Measurements from ENCODE around the gene LPIN3.

The LPIN3 gene

GRCh38 chr20:41344938-41345728, 4.5 kb downstream of the LPIN3 start:
- no peak for TF ChIP-seq CTCF (IDR thresholded peaks at IDR 0.05; ENCODE audit: insufficient read depth, missing control alignments)
- FAIRE-seq (no peak), DNase-seq (ENCODE audit: insufficient read length, low spot score) (no peak)

GRCh38 chr20:41345729-41346067, 5.1 kb downstream of the LPIN3 start:
- DNase-seq (ENCODE audit: insufficient read length, low spot score): no peak
- TF ChIP-seq CTCF (IDR thresholded peaks at IDR 0.05; ENCODE audit: insufficient read depth, missing control alignments): no peak
- FAIRE-seq: no peak

- DNase-seq (ENCODE audit: insufficient read length, low spot score) (no peak), FAIRE-seq (no peak)
- no peak for TF ChIP-seq CTCF (IDR thresholded peaks at IDR 0.05; ENCODE audit: insufficient read depth, missing control alignments)
Measured at GRCh38 chr20:41347523-41348429, 7.2 kb downstream of the LPIN3 start.

- DNase-seq (ENCODE audit: insufficient read length, low spot score) (no peak), FAIRE-seq (no peak)
- TF ChIP-seq CTCF (IDR thresholded peaks at IDR 0.05; ENCODE audit: insufficient read depth, missing control alignments): no peak
Measured at GRCh38 chr20:41348430-41349172, 8.0 kb downstream of the LPIN3 start.

GRCh38 chr20:41349266-41349665, 8.6 kb downstream of the LPIN3 start:
- FAIRE-seq: no peak
- DNase-seq (ENCODE audit: insufficient read length, low spot score): no peak
- no peak for TF ChIP-seq CTCF (IDR thresholded peaks at IDR 0.05; ENCODE audit: insufficient read depth, missing control alignments)

GRCh38 chr20:41349943-41350342, 9.3 kb downstream of the LPIN3 start:
- DNase-seq (ENCODE audit: insufficient read length, low spot score): no peak
- no peak for FAIRE-seq
- no peak for TF ChIP-seq CTCF (IDR thresholded peaks at IDR 0.05; ENCODE audit: insufficient read depth, missing control alignments)

Measured in D721Med (cell line).